ENCODE results near the gene OTP. TPM values are rescaled to one million over a fixed set of nuclear protein-coding genes. Genes with fewer than 3 reads are reported as not detected.

OTP gene
- total and polyA plus RNA-seq, 10 of the 15 experiments (the other 5 are each of a cell fraction or from before 2014, with no cell fraction given), result 0.31 to 8.8 (median 2.4) TPM

DNA sequence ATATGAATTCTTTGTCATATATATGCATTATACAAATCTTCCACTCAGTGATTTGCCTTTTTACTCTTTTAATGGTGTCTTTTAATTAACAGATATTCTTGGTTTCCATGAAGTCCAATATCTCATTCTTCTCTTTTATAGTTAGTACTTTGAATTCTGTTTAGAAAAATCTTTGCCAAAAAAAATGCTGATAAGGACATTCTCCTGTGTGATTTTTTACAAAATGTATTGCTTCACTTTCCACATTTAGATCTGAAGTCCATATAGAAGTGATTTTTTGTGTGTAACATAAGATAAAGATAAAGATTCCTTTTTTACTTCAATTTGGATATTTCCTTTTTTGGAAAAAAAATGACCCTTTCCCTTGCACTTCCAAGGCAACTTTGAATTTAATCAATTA, 50.3 kb downstream of the OTP start:
- CTCF ChIA-PET, result no interaction called here
- RAD21 ChIA-PET (ENCODE audit: unreplicated experiment), result interaction anchor here (2.7 to 3.7 kb wide), 2 partner anchors 27 to 43 kb away, joined by 20 to 47 read pairs; no protein-coding TSS in a partner anchor
- Histone ChIP-seq H3K9me3 (replicated peaks; ENCODE audit: control insufficient read depth, insufficient read depth, low read length) (peaks cover 4% of the 10 kb centered on the region; the same call in 2 of the 3 replicates), H3K4me2 (ENCODE audit: control insufficient read depth, insufficient read depth) (no peak overlapping the region), H3K36me3 (ENCODE audit: control insufficient read depth in 2 of 2, insufficient read depth in 2 of 2, low read length in 1 of 2) (no peaks in the 10 kb centered on the region), H3K27me3 (replicated peaks in 1 of 2; ENCODE audit: control insufficient read depth in 2 of 2, insufficient read depth in 2 of 2, low read length in 1 of 2) (no peaks in the 10 kb centered on the region), H3K9ac (ENCODE audit: control insufficient read depth, insufficient read depth, low read length) (no peak overlapping the region), H2AFZ (ENCODE audit: control insufficient read depth, low read depth, low read length) (no peak overlapping the region), H4K20me1 (ENCODE audit: control insufficient read depth, insufficient read depth) (no peaks in the 10 kb centered on the region), H3K4me3 (no peak overlapping the region), H3K4me1 (ENCODE audit: control insufficient read depth, insufficient read depth, low read length) (no peaks in the 10 kb centered on the region), H3K79me2 (ENCODE audit: control insufficient read depth, insufficient read depth, low read length) (no peaks in the 10 kb centered on the region), H3K27ac (ENCODE audit: control insufficient read depth, insufficient read depth) (no peak overlapping the region)
- BruUV-seq (replicated peaks), result no TSS peak
- POLR2A ChIA-PET, result interaction anchor here (3.2 kb wide), 1 partner anchor 42 kb away, joined by 13 read pairs; no protein-coding TSS in a partner anchor
- intact Hi-C loops (cut with micrococcal nuclease; ENCODE audit: unreplicated experiment) (no loop called here), in situ Hi-C loops (cut with MboI) (no loop called here)
- SMC1A ChIA-PET (ENCODE audit: uncharacterized antibody, unreplicated experiment), result no interaction called here
- ATAC-seq (no peak), DNase-seq (ENCODE audit: low read depth, low spot score) (no peak), FAIRE-seq (no peak)
- TF ChIP-seq, protein P1, sequence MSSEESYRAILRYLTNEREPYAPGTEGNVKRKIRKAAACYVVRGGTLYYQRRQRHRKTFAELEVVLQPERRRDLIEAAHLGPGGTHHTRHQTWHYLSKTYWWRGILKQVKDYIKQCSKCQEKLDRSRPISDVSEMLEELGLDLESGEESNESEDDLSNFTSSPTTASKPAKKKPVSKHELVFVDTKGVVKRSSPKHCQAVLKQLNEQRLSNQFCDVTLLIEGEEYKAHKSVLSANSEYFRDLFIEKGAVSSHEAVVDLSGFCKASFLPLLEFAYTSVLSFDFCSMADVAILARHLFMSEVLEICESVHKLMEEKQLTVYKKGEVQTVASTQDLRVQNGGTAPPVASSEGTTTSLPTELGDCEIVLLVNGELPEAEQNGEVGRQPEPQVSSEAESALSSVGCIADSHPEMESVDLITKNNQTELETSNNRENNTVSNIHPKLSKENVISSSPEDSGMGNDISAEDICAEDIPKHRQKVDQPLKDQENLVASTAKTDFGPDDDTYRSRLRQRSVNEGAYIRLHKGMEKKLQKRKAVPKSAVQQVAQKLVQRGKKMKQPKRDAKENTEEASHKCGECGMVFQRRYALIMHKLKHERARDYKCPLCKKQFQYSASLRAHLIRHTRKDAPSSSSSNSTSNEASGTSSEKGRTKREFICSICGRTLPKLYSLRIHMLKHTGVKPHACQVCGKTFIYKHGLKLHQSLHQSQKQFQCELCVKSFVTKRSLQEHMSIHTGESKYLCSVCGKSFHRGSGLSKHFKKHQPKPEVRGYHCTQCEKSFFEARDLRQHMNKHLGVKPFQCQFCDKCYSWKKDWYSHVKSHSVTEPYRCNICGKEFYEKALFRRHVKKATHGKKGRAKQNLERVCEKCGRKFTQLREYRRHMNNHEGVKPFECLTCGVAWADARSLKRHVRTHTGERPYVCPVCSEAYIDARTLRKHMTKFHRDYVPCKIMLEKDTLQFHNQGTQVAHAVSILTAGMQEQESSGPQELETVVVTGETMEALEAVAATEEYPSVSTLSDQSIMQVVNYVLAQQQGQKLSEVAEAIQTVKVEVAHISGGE (CRISPR knock-in tag; IDR thresholded peaks at IDR 0.05), result no peak
- TF ChIP-seq TAF1 (IDR thresholded peaks at IDR 0.05; ENCODE audit: borderline replicate concordance, low read depth, low read length) (no peak), RCOR1 (conservative IDR thresholded peaks at IDR 0.05; ENCODE audit: low read depth, low read length) (no peak), JUNB (IDR thresholded peaks at IDR 0.05) (no peak), IRF4 (IDR thresholded peaks at IDR 0.05; ENCODE audit: low read depth, low read length) (no peak), NBN (IDR thresholded peaks at IDR 0.05) (no peak), LARP7 (IDR thresholded peaks at IDR 0.05) (no peak), HDGF (IDR thresholded peaks at IDR 0.05) (no peak), SPI1 (IDR thresholded peaks at IDR 0.05; ENCODE audit: borderline replicate concordance, insufficient read depth, low read depth, low read length) (no peak), ESRRA (IDR thresholded peaks at IDR 0.05; ENCODE audit: low read length) (no peak), EZH2 (IDR thresholded peaks at IDR 0.05; ENCODE audit: borderline replicate concordance, control insufficient read depth, low read depth, low read length) (no peak), ZNF207 (IDR thresholded peaks at IDR 0.05; ENCODE audit: borderline replicate concordance) (no peak), HDAC6 (IDR thresholded peaks at IDR 0.05; ENCODE audit: unreplicated experiment) (no peak), CEBPB (IDR thresholded peaks at IDR 0.05; ENCODE audit: borderline replicate concordance in 1 of 2, low read depth in 2 of 2, low read length in 2 of 2) (no peak), EED (IDR thresholded peaks at IDR 0.05; ENCODE audit: low read depth) (no peak), RFX5 (IDR thresholded peaks at IDR 0.05; ENCODE audit: low read depth, low read length) (no peak)
- TF ChIP-seq, protein P2, sequence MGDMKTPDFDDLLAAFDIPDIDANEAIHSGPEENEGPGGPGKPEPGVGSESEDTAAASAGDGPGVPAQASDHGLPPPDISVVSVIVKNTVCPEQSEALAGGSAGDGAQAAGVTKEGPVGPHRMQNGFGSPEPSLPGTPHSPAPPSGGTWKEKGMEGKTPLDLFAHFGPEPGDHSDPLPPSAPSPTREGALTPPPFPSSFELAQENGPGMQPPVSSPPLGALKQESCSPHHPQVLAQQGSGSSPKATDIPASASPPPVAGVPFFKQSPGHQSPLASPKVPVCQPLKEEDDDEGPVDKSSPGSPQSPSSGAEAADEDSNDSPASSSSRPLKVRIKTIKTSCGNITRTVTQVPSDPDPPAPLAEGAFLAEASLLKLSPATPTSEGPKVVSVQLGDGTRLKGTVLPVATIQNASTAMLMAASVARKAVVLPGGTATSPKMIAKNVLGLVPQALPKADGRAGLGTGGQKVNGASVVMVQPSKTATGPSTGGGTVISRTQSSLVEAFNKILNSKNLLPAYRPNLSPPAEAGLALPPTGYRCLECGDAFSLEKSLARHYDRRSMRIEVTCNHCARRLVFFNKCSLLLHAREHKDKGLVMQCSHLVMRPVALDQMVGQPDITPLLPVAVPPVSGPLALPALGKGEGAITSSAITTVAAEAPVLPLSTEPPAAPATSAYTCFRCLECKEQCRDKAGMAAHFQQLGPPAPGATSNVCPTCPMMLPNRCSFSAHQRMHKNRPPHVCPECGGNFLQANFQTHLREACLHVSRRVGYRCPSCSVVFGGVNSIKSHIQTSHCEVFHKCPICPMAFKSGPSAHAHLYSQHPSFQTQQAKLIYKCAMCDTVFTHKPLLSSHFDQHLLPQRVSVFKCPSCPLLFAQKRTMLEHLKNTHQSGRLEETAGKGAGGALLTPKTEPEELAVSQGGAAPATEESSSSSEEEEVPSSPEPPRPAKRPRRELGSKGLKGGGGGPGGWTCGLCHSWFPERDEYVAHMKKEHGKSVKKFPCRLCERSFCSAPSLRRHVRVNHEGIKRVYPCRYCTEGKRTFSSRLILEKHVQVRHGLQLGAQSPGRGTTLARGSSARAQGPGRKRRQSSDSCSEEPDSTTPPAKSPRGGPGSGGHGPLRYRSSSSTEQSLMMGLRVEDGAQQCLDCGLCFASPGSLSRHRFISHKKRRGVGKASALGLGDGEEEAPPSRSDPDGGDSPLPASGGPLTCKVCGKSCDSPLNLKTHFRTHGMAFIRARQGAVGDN (IDR thresholded peaks at IDR 0.05), result no peak
- TF ChIP-seq, protein P3, sequence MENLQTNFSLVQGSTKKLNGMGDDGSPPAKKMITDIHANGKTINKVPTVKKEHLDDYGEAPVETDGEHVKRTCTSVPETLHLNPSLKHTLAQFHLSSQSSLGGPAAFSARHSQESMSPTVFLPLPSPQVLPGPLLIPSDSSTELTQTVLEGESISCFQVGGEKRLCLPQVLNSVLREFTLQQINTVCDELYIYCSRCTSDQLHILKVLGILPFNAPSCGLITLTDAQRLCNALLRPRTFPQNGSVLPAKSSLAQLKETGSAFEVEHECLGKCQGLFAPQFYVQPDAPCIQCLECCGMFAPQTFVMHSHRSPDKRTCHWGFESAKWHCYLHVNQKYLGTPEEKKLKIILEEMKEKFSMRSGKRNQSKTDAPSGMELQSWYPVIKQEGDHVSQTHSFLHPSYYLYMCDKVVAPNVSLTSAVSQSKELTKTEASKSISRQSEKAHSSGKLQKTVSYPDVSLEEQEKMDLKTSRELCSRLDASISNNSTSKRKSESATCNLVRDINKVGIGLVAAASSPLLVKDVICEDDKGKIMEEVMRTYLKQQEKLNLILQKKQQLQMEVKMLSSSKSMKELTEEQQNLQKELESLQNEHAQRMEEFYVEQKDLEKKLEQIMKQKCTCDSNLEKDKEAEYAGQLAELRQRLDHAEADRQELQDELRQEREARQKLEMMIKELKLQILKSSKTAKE (IDR thresholded peaks at IDR 0.05; ENCODE audit: low read depth, poor library complexity, severe bottlenecking), result no peak
